ENCODE data around the gene BABAM2.

BABAM2 gene

DNA sequence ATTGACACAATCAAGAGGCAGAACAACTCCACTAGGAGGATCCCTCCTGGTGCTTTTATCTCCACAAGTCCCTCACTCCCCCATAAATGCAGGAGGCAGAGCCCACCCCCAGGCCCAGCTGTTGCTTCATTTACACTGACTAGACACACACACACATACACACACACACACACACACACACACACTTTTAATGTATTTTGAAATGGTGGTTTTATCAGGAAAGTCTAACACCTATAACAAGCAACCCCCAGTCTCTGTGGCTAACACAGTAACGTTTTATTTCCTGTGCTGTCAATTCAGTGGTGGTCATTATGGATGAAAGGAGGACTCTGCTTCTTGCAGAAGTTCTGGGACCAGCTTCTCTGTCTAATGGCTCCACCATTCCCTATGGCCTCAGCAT is 376.8 kb downstream of the BABAM2 start:
- DNase-seq: no peak

- DNase-seq: no peak
These were observed 377.9 kb downstream of the BABAM2 start for GRCh38 chr2:28268386-28268785.

GRCh38 chr2:28269019-28269784 is 378.7 kb downstream of the BABAM2 start:
- DNase-seq: no peak

GRCh38 chr2:28270456-28271152 is 380.1 kb downstream of the BABAM2 start:
- no peak for DNase-seq

GRCh38 chr2:28271231-28271918 is 380.8 kb downstream of the BABAM2 start:
- DNase-seq: no peak

GRCh38 chr2:28271919-28272250 is 381.4 kb downstream of the BABAM2 start:
- no peak for DNase-seq

- DNase-seq: no peak
These were observed 383.2 kb downstream of the BABAM2 start for GRCh38 chr2:28273751-28274150.

GRCh38 chr2:28274911-28275685 is 384.6 kb downstream of the BABAM2 start:
- DNase-seq: no peak

DNA sequence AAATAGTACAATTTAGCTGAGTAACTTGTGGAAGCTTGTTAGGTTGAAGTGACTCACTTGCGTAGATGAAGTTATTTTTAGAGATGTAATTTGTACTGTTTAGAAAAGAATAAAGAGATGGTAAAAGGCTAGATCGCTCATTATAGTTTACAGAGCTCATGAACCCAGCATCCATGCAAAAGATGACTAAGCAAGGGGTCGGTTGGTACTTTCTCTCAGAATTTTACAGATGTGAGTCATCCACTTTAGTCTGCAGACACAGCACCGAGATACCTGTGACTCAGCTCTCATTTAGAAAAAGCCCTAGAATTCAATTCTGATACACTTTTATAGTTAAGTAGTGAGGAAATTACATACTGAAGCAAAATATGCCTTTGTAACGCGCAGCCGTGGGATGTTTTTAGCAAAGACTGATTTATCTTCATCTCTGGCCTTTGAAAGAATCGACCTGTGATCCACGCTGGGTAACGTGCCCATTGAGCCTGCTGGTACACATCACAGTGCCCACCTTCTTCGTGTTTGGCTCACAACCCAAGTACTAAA is 385.6 kb downstream of the BABAM2 start:
- peak; percentile 15 to 20 for DNase-seq

GRCh38 chr2:28276807-28277206 is 386.3 kb downstream of the BABAM2 start:
- DNase-seq: no peak

- DNase-seq: no peak
These were observed 386.9 kb downstream of the BABAM2 start for GRCh38 chr2:28277466-28277865.

GRCh38 chr2:28279371-28279770 is 388.8 kb downstream of the BABAM2 start:
- DNase-seq: no peak

DNA sequence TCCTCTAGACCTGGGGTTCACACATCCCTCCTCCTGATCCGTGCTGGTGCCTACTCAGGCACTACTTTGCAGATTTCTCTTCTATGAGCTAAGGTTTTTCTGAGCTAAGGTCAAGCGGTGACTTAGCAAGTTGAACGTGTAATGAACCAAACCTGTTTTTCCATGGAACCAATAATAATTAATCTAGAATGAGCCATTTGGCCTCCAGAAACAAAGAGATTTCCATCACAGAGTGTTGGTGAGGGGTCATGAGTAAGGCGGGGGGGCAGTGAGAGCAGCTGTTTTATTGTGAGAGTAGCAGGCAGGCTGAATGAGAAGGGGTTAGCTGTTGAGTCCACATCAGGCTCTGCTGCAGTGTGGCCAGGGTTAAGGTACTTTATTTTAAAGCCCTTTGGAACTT is 390.1 kb downstream of the BABAM2 start:
- DNase-seq: no peak

DNA sequence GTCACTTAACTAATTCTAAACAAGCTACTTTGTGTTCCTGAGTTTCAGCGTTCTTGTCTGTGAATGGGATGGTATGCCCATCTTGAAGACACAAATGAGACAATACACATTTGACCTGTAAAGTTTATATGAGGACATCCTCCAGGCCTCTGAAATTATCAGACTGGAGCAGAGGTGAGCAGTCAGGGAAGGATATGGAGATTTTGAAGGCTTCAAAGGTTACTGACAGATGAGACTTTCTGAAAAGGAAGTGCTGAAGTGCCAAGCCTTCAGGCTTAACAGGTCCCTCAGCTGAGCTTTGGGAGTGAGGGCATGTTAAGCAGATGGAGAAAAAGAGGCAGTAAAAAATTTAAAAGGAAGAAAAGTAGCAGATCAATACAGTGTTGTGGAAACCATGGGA is 391.2 kb downstream of the BABAM2 start:
- DNase-seq: no peak

DNA sequence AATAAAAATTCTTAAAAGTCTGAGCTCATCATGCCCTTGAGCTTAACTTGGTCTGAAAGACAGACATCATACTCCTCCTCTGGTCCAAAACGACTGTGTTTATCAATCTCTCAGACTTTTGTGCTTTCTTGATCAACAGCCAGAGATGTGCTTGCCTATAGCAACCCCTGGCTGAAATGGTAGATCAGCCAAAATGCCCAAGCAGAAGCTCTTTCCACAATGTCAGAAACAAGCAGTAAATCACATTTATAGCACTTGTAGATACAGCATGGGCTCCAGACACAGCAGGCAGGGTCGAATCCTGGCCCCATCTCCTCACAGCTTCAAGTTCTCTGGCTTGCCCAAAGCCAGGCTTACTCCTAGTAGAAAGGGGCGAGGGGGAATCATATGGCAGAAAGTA is 391.7 kb downstream of the BABAM2 start:
- no peak for DNase-seq

GRCh38 chr2:28282861-28283646 is 392.5 kb downstream of the BABAM2 start:
- DNase-seq: no peak

DNA sequence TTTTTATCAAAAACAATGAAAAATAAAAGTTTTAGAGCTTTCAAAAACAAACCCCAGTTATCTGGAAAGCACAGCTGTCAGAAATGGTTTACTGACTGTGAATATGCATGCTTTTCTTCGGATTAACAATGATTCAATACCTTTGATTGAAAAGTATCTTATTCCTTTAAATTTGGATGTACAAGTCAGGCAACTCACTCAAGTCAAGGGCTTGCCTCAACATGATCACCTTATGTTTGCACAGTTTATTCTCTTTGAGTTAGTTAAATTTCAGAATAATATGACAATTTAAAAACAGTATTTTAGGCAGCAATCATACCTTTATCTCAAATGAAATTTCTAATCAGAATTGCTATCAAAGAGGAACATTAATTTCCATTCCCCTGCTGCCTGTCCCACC is 393.3 kb downstream of the BABAM2 start:
- no peak for DNase-seq

DNA sequence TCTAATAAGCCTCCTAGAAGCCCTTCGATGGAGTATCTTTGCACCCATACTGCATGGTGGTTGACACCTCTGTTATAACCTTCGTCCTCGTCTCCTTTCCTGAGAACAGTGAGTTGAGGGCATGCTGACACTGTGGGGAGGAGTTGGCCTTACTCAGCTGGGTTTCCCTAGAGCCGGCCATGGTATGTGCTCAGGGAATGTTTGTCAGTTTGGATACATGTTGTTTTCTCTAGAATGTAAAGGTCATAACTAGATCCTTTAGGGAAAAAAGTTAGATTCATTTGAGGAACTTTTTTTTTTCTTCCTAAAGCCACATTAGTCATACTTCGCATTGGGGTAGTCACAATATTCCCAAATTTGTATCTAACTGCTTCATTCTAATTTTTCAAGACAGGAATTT is 396.1 kb downstream of the BABAM2 start:
- DNase-seq: no peak

DNA sequence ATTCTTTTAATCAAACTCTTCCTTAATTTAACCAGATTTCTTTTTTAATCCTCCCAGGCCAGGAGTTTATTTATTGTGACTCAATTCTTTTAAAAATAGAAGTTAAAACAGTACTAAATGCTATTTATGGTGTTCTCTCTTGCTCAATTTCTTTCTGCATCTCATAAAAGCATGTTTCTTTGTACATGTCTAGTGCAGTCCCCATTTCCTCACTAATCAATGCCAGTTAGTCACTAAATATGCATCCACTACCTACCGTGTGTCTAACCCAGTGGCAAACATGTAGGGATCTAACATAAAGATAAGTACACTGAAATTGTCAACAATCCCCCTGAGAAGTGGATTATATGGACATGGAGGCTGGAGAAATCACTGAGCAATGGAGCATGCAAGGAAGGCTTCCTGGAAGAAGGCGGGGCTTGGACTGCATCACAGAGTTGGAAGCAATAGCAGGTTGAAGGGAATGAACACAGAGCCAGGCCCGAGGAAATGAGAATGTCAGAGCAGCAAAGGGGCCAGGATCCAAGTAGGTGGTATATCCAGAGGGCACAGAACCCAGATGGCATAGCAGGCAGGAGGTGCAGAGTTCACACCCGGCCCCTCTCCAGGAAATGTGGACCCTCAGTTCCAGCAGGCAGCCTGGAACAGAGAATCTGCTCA is 396.9 kb downstream of the BABAM2 start:
- no peak for DNase-seq

- no peak for DNase-seq
These were observed 398.1 kb downstream of the BABAM2 start for GRCh38 chr2:28288620-28289019.

DNA sequence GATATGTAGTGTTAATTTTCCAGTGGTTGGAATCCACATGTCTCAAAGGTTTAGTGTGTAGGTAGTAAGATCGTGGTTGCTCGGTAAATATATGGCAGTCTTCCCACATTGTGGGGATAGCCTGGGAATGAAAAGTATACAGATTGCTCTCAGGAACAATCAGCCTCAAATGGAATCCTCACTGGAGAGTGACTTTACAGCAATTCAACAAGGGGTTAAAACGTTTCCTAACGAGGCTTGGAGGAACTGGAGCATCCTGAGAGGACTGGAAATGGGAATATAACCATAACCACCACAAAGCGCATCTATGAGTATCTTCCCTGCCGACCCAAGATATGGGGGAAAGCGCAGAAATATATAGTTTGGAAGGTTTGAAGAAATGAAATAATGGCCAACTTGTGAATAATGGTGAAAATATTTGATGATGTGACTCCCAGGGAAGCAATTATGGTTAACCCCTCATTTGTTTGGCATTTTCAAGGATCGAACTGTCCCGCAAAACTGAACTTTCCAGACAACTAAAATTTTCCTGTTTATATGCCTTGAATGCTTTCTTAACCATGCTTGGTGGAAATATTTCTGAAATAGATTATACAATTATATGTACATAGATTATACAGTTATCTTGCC is 401.4 kb downstream of the BABAM2 start:
- DNase-seq: no peak

Data from activated CD4-positive, alpha-beta T cell treated with anti-CD3 and anti-CD28 coated beads for 4 hours (primary cell).